Stimulated activated CD4-positive, alpha-beta T cell treated with anti-CD3 and anti-CD28 coated beads, Interleukin-4, amount 100 ng/mL, for 1 hour (primary cell): ENCODE measurements around the gene TXNRD2.

Experiments used
- DNase-seq: peaks from one replicate; pipeline ENCODE4 v3.0.0-alpha.2; 2020

The TXNRD2 gene

DNA sequence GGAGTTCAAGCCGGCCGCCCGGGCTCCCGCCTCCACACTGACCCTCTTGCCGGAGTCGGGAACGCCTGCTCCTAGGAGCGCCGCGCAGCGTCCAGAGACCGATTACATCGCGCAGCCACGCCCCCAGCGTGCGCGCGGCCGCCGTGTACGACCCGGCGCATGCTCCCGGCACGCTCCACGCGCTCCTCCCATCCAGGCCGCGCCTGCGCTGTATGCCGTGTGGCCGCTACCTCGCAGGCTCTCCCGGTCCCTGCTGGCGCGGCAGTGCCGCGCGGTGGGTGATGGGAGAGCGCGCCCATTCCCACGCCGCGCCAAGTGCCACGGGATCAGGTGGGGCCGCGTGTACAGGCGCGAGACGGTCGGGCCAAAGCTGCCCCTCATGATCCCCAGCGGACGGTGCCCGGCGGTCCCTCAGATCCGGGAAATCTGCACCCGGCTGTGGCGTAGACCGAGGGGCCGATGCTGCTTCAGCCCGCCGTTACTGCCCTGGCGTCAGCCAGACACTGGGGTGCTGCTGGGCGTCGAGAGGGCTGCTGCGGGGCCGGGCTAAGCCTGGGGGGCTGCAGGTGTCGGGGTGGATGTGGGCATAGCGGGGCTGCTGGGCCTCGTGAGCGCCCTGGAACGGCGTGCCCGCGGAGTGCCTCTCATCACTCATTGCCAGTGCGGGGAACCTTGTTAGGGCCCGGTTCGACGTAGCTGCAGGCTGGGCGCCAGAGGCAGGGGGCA is 86.7 kb downstream of the TXNRD2 start, which contains the start of the genes GNB1L and RTL10:
GNB1L (minus strand) TSS at position 97 of the 726 bp plus-strand sequence. CDS start 33,519 bp downstream, outside the sequence.
RTL10 (minus strand) TSS at position 97 of the 726 bp plus-strand sequence. CDS start 2,613 bp downstream, outside the sequence.
- peak; percentile 97 for DNase-seq

DNA sequence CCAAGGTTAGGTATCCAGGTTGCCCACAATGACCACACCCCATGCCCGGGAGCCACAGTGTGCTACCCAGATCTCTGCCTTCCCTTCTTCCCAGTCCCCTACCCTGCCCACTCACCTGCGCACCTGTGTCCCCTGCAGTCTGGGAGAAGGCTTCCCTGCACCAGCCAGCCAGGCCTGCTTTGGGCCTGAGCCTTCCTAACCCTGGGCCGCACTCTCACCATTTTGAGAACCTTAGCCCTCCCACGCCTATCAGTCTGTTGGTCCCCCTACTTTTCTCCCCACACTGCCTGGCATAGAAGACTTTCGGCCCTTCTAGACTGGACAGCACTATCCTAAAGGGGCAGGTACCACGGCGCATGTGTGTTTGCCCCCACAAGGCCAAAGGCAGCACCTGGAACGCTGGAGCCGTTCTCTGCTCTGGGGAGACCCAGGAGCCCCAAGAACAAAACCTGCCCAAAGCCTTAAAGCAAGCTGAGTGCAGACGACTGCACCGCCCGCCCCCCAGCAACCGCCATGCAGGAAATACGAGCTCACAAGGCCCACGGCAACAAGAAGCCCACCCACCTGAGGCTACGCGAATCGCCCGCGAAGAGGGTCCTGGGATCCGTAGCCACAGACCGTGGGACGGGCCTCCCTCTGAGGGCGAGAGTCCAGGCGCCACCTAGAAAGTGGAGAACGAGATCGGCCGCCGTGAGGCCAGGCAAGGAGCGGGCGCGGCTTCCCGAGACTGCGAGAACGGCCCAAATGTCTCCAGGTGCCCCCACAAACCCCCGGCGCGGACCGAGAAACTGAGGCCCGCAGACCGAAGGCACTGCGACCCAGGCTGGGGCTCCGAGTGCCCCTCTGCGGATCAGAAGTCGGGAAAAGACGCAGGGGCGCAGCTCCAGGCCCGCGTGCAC is 87.5 kb downstream of the TXNRD2 start:
- peak; percentile 27 for DNase-seq

DNA sequence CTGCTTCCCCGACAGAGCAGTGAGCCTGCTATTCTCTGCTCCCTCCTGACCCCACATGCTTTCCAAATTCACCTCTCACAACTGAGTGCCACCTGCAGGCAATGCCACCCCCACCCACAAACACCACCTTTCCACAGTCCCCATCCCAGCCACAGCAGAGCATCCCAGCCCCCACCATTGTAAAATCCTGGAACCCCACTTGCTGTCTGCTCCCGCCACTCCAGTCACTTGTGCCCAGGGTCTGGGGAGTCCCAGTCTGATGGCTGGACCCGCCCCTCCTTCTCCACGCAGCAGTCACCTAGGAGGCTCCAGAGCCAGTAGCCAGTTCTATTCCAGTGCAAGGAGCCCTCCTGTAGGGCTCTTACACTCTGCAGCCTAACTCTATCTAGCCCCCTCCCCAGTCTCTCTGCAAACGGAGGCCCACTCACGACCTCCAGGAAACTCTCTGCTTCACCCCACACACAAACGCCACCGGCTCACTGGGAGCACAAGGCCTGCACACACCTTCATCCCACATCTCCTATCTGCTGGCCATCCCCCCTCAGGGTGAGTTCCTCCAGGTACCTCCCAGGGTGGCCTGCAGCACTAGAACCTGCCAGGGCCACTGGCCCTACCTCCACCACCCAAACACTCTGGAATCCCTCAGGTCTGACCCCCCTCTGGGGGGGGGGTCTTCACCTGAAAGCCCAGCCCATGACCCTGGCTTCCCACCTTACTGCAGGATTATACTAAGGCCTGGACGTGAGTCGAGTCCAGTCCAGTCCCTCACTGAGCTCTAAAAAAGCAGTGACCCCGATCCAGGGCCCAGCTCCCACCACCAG is 88.3 kb downstream of the TXNRD2 start:
- DNase-seq: no peak

DNA sequence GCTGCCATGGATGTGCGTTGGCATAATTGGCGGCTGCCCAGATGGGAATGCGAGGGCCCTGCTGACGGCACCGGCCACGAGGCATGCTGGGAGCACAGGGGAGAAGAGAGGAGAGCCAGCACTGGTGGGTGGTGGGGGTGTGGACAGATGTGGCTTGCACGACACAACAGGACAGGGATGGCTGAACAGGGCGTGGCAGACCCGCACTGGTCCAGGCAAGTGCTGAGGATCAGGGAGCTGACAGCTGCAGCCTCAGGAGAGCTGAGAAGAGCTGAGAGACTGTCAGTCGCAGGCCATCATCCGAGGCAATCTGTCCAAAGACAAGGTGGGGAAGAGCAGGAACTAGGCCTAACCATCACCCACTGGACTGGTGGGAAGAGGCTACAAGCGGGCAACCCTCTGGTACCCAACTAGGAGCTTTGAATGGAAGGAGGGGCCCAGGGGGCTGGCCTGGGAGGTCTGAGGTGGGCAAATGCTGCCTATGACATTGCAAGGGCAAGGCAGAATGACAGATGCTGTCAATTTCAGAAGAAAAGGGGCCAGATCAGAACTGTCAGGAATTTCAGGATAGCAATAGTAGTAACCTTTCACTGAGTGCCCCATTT is 89.3 kb downstream of the TXNRD2 start:
- DNase-seq: no peak

DNA sequence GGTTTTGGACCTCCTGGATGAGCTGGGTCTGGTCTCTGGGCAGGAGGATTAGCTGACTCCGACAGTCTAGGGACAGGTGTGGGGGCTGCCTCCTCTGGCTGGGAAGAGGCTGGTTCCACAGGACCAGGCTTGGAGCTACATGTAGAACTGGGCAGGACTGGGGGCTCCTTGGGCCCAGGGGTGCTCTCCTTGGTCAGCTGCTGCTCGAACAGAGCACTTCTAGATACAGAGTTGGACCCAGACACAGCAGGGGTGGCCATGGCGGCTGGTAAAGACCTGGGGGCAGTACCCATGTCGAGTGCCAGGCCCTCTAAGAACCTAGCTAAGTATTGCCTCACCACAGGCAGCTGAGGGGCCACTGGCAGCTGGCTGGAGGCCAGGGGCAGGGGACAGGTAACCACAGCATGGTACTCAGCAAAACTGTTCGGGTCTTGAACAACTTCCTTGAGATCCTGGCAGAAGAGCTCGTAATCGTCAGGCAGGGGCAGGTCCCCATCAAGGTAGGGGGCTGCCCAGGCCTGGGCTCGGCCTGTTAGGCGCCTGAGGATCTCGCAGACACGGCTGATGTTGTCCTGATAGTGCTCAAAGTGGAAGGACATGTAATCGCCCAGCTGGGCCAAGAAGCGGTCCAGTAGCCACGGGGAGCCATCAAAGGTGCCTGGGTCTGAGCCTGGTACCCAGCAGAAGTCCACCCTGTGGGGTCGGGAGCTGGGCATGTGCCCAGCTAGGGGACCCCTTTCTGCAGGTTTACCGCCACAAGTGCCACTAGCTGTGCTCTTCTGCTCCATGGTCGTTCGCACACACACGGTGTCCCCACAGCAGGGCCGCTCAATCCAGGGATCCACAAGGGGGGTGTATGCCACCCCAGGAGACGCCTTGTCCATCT is 90.1 kb downstream of the TXNRD2 start:
- no peak for DNase-seq

DNA sequence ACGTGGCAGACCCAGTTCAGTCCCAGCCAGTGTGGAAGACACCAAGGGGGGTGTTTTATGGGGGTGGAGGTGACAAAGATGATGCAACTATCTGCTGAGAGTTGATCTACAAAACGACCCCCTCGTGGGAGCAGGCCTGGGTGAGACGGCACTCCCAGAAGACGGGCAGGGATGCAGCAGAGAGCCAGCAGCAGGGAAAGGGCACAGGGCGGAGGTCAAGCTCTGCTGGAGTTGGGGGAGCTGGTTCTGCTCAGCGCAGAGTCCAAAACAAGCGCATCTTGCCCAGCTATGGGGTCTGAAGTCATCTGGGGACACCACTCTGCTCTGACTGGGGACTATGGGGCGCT is 90.9 kb downstream of the TXNRD2 start:
- DNase-seq: no peak

DNA sequence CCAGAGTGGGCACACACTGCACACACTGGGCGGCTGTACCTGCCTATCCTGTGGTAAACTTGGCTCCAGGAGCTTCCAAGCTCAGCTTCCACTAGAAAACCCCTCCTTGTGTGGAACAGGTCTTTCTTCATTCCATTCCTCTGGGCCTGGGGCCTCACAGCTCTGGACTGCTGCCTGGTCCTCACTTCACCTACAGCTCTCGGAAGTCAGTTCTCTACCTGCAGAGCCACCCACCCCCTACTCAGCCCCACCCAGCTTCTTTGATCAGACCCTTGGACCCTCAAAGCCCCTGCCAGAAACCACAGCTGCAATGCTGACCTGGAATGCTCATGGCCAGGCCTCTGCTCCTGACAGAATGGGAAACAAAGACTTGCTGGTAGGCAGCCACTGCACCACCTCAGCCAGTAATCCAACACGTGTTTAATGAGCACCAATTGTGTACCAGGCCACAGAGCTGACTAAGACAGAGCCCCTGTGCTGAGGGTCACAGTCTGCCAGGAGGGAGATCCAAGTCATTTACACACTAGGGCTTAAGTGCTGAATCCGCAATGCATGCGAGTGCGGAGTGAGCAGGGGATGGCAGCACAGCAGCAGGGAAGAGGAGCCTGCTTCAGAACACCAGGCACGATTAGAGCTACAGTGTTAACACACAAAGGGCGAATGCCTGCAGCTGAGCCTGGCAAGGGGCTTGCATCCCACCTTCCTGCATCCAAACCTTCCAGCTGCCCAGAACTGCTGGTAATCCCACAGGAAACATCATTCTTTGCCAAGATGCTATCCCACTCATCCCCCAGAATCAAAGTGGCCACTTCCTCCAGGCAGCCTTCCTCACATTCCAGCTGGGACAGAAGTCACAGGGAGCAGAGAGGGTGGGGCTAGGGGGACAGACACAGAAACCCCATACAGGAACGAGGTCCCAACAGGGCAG is 91.5 kb downstream of the TXNRD2 start:
- DNase-seq: no peak

DNA sequence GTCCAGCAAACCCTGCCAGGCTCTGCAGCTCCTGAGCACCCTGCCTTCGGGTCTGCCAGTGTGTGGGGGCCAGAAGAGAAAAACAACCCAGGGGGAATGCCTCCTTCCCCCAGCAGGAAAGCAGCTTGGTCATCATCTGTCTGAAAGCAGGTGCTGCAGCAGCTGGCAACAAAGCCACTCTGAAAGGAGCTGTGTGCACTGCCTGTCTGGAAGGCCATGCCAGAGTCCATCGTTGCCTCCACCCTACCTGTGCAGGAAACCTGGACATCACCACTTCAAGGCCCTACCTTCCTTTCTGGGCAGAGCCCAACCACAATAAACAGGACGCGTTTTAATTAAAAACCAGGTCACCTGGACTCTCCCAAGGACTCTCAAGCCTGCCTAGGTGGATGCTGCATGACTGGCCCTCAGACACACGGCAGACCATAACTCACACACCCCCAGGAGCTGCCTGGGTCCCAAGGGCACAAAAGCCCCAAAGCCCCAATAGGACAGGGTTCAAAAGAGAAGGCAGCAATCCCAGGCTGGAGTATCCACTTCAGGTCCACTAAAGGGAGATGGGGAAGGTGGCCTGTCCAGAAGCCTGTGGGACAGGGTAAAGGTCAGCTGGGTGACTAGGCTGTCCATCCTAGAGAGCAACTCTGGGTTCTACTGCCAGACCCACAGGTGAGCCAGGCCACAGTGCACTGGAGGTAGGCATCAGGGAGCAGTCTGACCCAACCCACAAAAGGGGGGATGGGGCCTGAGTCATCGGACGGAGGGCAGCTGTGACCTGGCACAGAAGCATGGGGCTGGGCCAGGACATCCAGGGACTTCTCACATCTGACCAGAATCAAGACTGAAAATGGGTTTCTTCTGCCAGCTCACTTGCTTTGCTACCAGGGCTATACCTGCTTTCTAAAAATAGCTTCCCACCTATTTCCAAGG is 93.1 kb downstream of the TXNRD2 start:
- no peak for DNase-seq

DNA sequence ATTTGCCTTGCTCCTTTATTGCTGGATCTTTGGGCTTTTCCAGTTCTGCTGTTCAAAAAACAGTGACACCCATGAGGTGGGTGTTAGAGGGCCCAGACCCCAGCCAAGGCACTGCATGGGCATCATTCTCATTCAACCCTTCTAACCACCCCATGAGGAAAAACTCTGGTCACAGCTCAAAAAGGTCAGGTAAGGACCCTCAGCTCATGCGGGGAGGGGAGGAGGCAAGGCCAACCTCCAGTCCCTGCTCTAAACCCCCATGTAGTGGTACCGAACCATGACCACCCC is 94.3 kb downstream of the TXNRD2 start:
- DNase-seq: no peak

DNA sequence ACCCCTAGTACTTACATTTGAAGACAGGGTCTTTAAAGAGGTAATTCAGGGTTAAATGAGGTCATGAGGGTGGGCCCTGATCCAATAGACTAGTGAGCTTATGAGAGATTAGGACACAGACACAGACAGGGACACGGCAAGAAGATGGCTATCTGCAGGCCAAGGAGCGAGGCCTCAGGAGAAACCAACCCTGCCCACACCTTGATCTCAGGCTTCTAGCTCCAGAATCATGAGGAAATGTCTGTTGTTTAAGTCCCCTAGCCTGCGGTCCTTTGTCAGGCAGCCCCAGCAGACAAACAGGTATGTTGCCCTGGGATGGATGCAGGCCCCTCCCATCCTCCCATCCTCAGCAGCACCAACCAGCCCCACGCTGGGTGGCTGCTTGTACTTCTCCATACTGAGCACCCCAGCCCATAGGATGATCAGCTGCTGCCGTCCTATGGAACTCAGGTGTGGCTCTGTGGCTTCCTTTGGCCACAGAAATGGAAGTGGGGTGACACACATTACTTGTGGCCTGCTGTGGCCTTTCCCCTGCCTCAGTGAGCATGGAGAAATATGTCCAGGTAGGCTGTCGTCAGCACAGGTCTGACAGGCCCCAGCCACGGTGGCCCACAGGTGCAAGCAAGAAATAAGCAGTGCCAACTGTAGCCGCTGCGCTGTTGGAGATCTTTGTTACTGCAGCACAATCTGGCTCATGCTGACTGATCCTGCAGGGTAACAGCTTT is 94.8 kb downstream of the TXNRD2 start:
- DNase-seq: no peak

DNA sequence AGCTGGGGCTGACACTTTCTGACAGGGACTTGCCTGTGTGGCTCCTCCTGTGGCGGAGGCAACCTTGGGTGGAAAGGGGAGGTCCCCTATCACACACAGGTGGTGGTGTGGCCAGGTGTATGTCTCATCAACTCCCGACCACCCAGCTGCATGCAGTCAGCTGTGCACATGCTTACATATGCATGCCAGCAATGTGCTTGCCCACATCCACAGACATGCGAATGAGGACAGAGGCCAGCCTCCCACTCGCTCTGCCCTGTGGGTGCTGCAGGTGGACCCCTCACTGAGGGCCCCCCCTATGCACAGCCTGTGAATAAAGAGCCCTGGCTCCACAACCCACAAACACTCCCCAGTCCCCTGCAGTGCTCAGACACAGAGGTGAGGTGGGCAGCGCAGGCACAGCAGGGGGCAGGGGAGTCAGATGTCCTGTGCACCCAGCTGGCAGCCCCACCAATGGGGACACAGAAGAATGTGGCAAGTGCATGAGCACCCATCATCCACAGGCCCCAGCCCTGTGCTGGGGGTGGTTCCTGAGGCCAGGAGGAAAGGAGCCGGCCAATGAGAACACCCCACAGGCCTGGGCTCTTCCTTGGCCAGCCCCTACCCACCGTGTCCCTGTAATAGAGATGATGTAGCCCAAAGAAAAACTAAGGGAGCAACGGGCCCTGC is 96.4 kb downstream of the TXNRD2 start:
- DNase-seq: no peak

DNA sequence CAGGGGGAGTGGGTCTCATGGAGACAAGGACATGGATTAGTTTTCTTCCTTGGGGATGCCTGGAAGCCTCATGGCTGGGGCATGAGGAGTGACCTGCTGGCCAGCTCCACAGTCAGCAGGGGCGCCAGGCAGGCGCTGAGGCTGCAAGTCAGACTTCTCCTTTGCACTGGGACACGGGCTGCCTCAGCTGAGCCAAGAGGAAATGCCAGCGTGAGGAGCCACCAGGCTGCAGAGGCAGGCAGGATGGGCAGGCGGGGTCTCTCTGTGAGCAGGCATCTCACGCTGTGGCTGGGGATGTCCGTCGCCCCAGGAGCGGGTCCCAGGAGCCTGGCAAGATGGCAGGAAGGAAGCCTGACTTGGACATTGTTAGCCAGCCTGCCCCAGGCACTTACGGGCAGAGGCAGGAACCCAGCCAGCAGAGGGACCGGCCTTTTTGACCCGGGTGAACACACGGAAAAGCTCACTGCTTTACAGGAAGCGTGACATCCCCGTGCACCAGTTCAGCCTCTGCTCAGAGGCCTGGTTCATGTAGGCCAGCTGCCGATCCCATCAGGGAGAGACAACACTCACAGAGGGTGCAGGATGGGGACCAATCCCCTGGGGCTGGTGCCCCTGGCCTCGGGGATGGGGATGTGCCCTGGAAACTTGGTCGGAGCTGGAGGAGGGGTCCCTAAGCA is 97.1 kb downstream of the TXNRD2 start:
- no peak for DNase-seq

DNA sequence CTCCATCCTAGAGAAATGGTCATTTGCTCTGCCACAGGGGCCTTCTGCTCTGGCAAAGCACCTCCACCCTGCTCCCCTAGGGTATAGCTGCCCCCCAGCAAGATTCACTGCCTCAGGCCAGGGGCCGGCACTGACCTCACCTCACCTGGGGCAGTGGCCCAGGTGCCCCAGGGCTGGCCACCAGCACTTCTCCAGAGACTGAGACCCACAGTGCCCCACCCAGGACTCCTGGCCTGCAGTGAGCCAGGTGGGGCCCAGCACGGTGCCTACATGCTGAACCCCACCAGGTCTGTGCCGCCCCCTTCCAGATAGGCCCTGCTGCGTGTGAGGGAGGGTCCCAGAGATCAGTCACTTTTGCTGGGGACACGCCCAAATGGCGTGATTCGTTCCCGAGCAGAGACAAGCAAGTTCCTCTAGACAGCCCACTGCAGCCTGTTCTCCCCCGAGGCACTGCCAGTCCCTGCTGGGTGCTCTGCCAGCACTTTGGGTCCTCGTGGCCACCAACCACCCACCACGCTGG is 97.7 kb downstream of the TXNRD2 start:
- no peak for DNase-seq

DNA sequence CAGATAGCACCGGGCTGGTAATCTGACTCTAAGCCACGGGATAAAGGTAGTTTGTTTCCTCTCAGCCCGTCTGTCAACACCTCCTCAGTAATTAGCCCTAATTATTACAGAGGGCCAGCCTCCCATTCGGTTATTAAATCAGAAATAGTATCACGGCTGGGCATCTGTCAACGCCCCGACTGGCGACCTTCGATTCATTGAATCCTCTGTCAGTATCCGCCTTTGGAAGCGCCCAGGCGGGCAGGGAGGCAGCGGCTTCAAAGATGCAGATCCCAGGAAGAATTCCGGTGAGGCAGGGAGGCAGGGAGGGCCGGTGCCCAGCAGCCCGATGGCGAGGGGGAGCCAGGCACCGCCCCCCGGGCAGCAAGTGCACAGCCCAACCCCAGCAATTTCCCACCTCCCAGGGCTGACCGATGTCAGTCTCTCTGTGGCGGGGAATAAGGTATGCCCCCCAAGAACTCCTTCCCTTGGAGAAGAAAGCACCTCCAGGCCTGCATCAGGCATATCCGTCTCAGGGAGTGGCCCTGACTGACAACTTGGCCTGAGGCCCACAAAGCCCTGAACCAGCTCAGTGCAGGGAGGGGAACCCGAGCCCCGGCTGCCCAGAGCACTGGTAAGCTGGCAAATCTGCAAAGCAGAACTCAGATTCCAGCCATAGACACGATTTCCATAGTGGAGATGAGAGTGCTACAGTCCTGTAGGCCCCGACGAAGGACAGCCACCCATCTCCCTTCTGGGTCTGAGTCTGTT is 98.3 kb downstream of the TXNRD2 start:
- DNase-seq: no peak

DNA sequence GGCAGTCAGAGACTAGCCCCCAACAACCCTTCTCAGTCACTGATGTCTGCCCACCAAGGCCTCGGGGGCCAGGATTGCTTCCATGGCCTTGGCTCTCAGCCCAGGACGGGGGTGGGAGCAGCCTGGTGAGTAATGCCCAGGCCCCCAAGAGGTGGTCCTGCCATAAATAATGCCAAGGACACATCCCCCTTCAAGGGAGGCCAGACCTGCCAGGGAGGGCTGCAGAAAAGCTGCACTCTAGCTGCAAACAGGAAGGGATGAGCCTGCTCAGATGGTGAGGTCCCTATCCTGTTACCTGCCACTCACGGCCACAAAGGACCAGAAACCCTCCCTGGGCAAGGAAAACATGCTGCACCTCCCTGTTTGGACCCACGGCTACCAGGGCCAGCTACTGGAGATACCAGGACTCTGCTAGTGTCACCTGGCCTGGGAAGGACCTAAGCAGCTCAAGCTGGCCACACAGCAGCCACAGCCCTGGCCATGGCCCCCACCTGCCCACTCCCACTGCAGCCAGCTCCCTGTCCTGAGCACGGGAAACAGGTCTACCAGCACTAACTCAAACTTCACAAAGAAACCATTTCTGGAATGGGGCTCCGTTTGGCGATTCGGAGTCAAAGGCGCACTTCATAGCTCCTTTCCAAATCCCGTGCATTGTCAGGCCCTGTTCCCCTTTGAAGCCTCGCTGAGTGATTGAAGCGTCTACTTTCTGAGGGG is 99.1 kb downstream of the TXNRD2 start:
- no peak for DNase-seq
